Measurements from ENCODE around the gene PGRMC1. TPM values are rescaled to one million over a fixed set of nuclear protein-coding genes. Genes with fewer than 3 reads are reported as not detected.

The PGRMC1 gene
- 191 and 246 TPM in 2 replicates for total RNA-seq (ENCODE audit: low replicate concordance)

GRCh38 chrX:119235872-119236622 lies at the start of gene PGRMC1:
Gene PGRMC1, plus strand, starts transcription at chrX:119236285. Its CDS starts 79 bp downstream, at chrX:119236364.
- peak; percentile 90 for DNase-seq (ENCODE audit: low spot score)
- Histone ChIP-seq H4K20me1 (ENCODE audit: low read depth) (peaks cover 34% of the 10 kb centered on the region), H3K27ac (peak within 1 kb of the TSS; percentile 12), H3K4me3 (peak within 1 kb of the TSS; percentile 84), H3K9ac (peak within 1 kb of the TSS; percentile 57), H3K79me2 (ENCODE audit: low read depth) (peaks cover 47% of the 10 kb centered on the region), H3K36me3 (no peaks in the 10 kb centered on the region), H3K4me2 (peak within 1 kb of the TSS; percentile 83), H3K9me3 (ENCODE audit: low read depth) (no peaks in the 10 kb centered on the region), H2AFZ (replicated peaks) (peak within 1 kb of the TSS; percentile 65), H3K4me1 (peaks cover 10% of the 10 kb centered on the region), H3F3A (ENCODE audit: low read depth) (peaks cover 8% of the 10 kb centered on the region), H3K27me3 (no peaks in the 10 kb centered on the region)
- H3K27me3 Mint-ChIP-seq (ENCODE audit: insufficient read depth, low read depth) = peaks cover 6% of the 10 kb centered on the region
- H3K4me1 Mint-ChIP-seq = peaks cover 41% of the 10 kb centered on the region
- H3K4me3 Mint-ChIP-seq = peak within 1 kb of the TSS; percentile 97
- H3K9me3 Mint-ChIP-seq = peaks cover 11% of the 10 kb centered on the region
- peaks cover 2% of the 10 kb centered on the region for H3K36me3 Mint-ChIP-seq
- no peak for TF ChIP-seq EZH2 (IDR thresholded peaks at IDR 0.05)
- TF ChIP-seq EZH2phosphoT487 (IDR thresholded peaks at IDR 0.05) = peak; percentile 29
- H3K27ac Mint-ChIP-seq = peak within 1 kb of the TSS; percentile 97

GRCh38 chrX:119186763-119187162 lies 49.3 kb upstream of the PGRMC1 start:
- Mint-ChIP-seq H3K36me3 (no peaks in the 10 kb centered on the region), H3K9me3 (no peaks in the 10 kb centered on the region), H3K27me3 (ENCODE audit: insufficient read depth, low read depth) (no peaks in the 10 kb centered on the region), H3K4me1 (no peaks in the 10 kb centered on the region), H3K4me3 (no peak overlapping the region), H3K27ac (no peak overlapping the region)
- Histone ChIP-seq H3K4me2 (no peak overlapping the region), H4K20me1 (ENCODE audit: low read depth) (no peaks in the 10 kb centered on the region), H3K4me3 (no peak overlapping the region), H3K27ac (no peak overlapping the region), H3K36me3 (no peaks in the 10 kb centered on the region), H3K79me2 (ENCODE audit: low read depth) (no peaks in the 10 kb centered on the region), H3K4me1 (no peaks in the 10 kb centered on the region), H3K9me3 (ENCODE audit: low read depth) (no peaks in the 10 kb centered on the region), H3K27me3 (no peaks in the 10 kb centered on the region), H3K9ac (no peak overlapping the region), H3F3A (ENCODE audit: low read depth) (no peaks in the 10 kb centered on the region), H2AFZ (replicated peaks) (no peak overlapping the region)
- no peak for DNase-seq (ENCODE audit: low spot score)
- no peak for TF ChIP-seq EZH2 (IDR thresholded peaks at IDR 0.05)
- TF ChIP-seq, protein P1, sequence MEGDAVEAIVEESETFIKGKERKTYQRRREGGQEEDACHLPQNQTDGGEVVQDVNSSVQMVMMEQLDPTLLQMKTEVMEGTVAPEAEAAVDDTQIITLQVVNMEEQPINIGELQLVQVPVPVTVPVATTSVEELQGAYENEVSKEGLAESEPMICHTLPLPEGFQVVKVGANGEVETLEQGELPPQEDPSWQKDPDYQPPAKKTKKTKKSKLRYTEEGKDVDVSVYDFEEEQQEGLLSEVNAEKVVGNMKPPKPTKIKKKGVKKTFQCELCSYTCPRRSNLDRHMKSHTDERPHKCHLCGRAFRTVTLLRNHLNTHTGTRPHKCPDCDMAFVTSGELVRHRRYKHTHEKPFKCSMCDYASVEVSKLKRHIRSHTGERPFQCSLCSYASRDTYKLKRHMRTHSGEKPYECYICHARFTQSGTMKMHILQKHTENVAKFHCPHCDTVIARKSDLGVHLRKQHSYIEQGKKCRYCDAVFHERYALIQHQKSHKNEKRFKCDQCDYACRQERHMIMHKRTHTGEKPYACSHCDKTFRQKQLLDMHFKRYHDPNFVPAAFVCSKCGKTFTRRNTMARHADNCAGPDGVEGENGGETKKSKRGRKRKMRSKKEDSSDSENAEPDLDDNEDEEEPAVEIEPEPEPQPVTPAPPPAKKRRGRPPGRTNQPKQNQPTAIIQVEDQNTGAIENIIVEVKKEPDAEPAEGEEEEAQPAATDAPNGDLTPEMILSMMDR (IDR thresholded peaks at IDR 0.05) = no peak
- TF ChIP-seq EZH2phosphoT487 (IDR thresholded peaks at IDR 0.05) = no peak

- Mint-ChIP-seq H3K36me3 (no peaks in the 10 kb centered on the region), H3K27ac (no peak overlapping the region), H3K27me3 (ENCODE audit: insufficient read depth, low read depth) (no peaks in the 10 kb centered on the region), H3K4me1 (no peaks in the 10 kb centered on the region), H3K4me3 (no peak overlapping the region), H3K9me3 (no peaks in the 10 kb centered on the region)
- H3K27ac ChIP-seq = no peak overlapping the region
- no peaks in the 10 kb centered on the region for H4K20me1 ChIP-seq (ENCODE audit: low read depth)
- no peak overlapping the region for H3K4me2 ChIP-seq
- H3K4me3 ChIP-seq = no peak overlapping the region
- no peaks in the 10 kb centered on the region for H3K79me2 ChIP-seq (ENCODE audit: low read depth)
- H3K9ac ChIP-seq = no peak overlapping the region
- no peaks in the 10 kb centered on the region for H3K36me3 ChIP-seq
- H3K9me3 ChIP-seq (ENCODE audit: low read depth) = no peaks in the 10 kb centered on the region
- H2AFZ ChIP-seq (replicated peaks) = no peak overlapping the region
- no peak for DNase-seq (ENCODE audit: low spot score)
- TF ChIP-seq EZH2 (IDR thresholded peaks at IDR 0.05) (no peak), EZH2phosphoT487 (IDR thresholded peaks at IDR 0.05) (no peak)
- TF ChIP-seq, protein P1 (IDR thresholded peaks at IDR 0.05) = no peak
- no peaks in the 10 kb centered on the region for H3F3A ChIP-seq (ENCODE audit: low read depth)
- no peaks in the 10 kb centered on the region for H3K4me1 ChIP-seq
- H3K27me3 ChIP-seq = no peaks in the 10 kb centered on the region
Measured at GRCh38 chrX:119187298-119187697, 48.8 kb upstream of the PGRMC1 start.

DNA sequence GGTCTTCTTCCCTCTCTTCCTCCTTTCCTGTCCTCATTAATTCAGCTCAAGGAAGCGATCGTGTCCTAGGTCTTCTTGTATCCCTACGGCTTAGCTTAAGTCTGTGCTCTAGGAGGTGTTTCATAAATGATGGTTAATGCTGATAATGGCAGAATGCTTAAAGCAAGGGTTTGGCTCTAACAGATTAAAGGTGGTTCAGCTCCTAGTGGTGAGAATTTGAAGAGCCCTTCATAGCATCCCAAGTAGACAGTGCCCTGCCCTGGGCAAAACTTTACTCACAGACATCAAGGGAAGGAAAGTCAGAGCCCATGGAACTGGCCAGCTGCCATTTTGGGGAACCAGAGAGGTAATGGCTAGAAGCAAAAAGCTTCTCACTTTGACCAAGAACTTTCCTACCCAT lies 47.0 kb upstream of the PGRMC1 start:
- Histone ChIP-seq H3K36me3 (no peaks in the 10 kb centered on the region), H3K27me3 (no peaks in the 10 kb centered on the region), H3K4me1 (no peaks in the 10 kb centered on the region), H3K4me3 (no peak overlapping the region), H3F3A (ENCODE audit: low read depth) (no peaks in the 10 kb centered on the region), H3K79me2 (ENCODE audit: low read depth) (no peaks in the 10 kb centered on the region), H3K9me3 (ENCODE audit: low read depth) (no peaks in the 10 kb centered on the region), H3K9ac (no peak overlapping the region), H3K27ac (no peak overlapping the region), H3K4me2 (no peak overlapping the region), H4K20me1 (ENCODE audit: low read depth) (no peaks in the 10 kb centered on the region), H2AFZ (replicated peaks) (no peak overlapping the region)
- Mint-ChIP-seq H3K9me3 (no peaks in the 10 kb centered on the region), H3K4me1 (no peaks in the 10 kb centered on the region), H3K27ac (no peak overlapping the region), H3K27me3 (ENCODE audit: insufficient read depth, low read depth) (no peaks in the 10 kb centered on the region), H3K4me3 (no peak overlapping the region), H3K36me3 (no peaks in the 10 kb centered on the region)
- no peak for DNase-seq (ENCODE audit: low spot score)
- TF ChIP-seq, protein P1 (IDR thresholded peaks at IDR 0.05) = no peak
- no peak for TF ChIP-seq EZH2 (IDR thresholded peaks at IDR 0.05)
- no peak for TF ChIP-seq EZH2phosphoT487 (IDR thresholded peaks at IDR 0.05)
